Stimulated activated CD8-positive, alpha-beta memory T cell treated with anti-CD3 and anti-CD28 coated beads, Interleukin-4, amount 100 ng/mL, for 24 hours (primary cell): ENCODE measurements around the gene B2M.
A peak's percentile ranks its signal among the peaks of the same experiment; 100 is the strongest.
"Not testable (repeated sequence)": the region's sequence is repeated elsewhere in the genome, so short reads cannot be mapped to it uniquely, and the experiment has no call there.

ENCODE experiments used
- DNase-seq: peaks from one replicate; pipeline ENCODE4 v3.0.0-alpha.2; 2020; ENCODE audit warnings: low read depth

The B2M gene

DNA sequence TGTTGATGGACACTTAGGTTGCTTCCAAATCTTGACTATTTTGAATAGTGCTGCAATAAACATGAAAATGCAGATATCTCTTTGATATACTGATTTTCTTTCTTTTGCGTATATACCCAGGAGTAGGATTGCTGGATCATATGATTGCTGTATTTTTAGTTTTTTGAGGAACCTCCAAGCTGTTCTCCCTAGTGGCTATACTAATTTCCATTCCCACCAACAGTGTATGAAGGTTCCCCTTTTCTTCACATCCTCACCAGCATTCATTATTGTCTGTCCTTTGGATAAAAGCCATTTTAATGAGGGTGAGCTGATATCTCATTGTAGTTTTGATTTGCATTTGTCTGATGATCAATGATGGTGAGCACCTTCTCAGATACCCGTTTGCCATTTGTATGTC is 12.7 kb upstream of the B2M start:
- DNase-seq, result no peak

DNA sequence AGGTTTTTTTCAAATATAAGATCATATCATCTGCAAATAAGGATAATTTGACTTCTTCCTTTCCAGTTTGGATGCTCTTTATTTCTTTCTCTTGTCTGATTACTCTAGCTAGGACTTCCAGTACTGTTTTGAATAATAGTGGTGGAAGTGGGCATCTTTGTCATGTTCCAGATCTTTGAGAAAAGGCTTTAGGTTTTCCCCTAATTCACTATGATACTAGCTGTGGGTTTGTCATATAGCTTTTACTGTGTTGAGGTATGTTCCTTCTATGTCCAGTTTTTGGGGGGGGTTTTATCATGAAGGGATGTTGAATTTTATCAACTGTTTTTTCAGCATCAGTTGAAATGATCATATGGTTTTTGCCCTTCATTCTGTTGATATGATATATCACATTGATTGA is 10.6 kb upstream of the B2M start:
- not testable (repeated sequence) for DNase-seq

GRCh38 chr15:44705986-44706385 is 5.3 kb upstream of the B2M start:
- no peak for DNase-seq

GRCh38 chr15:44706401-44706800 is 4.9 kb upstream of the B2M start:
- no peak for DNase-seq

DNA sequence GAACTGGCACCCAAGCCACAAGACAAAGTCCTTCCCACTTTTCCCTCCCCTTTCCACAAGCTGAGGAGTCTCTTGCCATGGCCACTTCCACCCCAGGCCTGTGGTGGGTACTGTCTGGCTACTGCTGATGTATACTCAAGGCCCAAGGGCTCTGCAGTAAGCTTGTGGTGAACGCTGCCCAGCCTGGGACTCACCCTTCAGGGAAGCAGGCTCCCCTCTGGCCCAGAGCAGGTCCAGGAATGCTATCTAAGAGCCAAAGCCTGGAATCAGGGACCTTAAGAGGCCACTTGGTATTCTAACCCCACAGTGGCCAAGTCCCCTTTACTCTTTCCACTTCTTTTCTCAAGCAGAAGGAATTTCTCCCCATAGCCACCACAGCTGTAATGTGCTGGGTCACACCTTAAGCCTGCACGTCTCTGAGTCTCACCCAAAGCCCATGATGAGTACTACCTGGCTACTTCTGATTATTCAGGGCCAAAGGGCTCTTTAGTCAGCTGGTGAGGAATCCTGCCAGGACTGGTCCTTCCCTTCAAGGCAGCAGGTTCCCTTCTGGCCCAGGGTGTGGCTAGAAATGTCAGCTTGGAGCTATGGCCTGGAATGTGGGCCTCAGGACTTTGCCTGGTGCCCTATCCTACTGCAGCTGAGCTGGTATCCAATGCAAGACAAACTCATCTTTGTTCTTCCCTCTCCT is 4.2 kb upstream of the B2M start:
- DNase-seq, result no peak

GRCh38 chr15:44710236-44711095 is 851 bp upstream of the B2M start:
- DNase-seq, result no peak

DNA sequence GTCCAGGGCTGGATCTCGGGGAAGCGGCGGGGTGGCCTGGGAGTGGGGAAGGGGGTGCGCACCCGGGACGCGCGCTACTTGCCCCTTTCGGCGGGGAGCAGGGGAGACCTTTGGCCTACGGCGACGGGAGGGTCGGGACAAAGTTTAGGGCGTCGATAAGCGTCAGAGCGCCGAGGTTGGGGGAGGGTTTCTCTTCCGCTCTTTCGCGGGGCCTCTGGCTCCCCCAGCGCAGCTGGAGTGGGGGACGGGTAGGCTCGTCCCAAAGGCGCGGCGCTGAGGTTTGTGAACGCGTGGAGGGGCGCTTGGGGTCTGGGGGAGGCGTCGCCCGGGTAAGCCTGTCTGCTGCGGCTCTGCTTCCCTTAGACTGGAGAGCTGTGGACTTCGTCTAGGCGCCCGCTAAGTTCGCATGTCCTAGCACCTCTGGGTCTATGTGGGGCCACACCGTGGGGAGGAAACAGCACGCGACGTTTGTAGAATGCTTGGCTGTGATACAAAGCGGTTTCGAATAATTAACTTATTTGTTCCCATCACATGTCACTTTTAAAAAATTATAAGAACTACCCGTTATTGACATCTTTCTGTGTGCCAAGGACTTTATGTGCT is 527 bp downstream of the B2M start:
- peak; percentile 42 for DNase-seq

DNA sequence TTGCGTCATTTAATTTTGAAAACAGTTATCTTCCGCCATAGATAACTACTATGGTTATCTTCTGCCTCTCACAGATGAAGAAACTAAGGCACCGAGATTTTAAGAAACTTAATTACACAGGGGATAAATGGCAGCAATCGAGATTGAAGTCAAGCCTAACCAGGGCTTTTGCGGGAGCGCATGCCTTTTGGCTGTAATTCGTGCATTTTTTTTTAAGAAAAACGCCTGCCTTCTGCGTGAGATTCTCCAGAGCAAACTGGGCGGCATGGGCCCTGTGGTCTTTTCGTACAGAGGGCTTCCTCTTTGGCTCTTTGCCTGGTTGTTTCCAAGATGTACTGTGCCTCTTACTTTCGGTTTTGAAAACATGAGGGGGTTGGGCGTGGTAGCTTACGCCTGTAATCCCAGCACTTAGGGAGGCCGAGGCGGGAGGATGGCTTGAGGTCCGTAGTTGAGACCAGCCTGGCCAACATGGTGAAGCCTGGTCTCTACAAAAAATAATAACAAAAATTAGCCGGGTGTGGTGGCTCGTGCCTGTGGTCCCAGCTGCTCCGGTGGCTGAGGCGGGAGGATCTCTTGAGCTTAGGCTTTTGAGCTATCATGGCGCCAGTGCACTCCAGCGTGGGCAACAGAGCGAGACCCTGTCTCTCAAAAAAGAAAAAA is 1.2 kb downstream of the B2M start:
- peak; percentile 38 for DNase-seq

GRCh38 chr15:44713006-44713966 is 2.0 kb downstream of the B2M start:
- DNase-seq, result no peak

DNA sequence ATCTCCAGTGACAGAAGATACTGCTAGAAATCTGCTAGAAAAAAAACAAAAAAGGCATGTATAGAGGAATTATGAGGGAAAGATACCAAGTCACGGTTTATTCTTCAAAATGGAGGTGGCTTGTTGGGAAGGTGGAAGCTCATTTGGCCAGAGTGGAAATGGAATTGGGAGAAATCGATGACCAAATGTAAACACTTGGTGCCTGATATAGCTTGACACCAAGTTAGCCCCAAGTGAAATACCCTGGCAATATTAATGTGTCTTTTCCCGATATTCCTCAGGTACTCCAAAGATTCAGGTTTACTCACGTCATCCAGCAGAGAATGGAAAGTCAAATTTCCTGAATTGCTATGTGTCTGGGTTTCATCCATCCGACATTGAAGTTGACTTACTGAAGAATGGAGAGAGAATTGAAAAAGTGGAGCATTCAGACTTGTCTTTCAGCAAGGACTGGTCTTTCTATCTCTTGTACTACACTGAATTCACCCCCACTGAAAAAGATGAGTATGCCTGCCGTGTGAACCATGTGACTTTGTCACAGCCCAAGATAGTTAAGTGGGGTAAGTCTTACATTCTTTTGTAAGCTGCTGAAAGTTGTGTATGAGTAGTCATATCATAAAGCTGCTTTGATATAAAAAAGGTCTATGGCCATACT is 4.0 kb downstream of the B2M start:
- no peak for DNase-seq

DNA sequence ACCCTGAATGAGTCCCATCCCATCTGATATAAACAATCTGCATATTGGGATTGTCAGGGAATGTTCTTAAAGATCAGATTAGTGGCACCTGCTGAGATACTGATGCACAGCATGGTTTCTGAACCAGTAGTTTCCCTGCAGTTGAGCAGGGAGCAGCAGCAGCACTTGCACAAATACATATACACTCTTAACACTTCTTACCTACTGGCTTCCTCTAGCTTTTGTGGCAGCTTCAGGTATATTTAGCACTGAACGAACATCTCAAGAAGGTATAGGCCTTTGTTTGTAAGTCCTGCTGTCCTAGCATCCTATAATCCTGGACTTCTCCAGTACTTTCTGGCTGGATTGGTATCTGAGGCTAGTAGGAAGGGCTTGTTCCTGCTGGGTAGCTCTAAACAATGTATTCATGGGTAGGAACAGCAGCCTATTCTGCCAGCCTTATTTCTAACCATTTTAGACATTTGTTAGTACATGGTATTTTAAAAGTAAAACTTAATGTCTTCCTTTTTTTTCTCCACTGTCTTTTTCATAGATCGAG is 4.5 kb downstream of the B2M start:
- DNase-seq, result no peak

DNA sequence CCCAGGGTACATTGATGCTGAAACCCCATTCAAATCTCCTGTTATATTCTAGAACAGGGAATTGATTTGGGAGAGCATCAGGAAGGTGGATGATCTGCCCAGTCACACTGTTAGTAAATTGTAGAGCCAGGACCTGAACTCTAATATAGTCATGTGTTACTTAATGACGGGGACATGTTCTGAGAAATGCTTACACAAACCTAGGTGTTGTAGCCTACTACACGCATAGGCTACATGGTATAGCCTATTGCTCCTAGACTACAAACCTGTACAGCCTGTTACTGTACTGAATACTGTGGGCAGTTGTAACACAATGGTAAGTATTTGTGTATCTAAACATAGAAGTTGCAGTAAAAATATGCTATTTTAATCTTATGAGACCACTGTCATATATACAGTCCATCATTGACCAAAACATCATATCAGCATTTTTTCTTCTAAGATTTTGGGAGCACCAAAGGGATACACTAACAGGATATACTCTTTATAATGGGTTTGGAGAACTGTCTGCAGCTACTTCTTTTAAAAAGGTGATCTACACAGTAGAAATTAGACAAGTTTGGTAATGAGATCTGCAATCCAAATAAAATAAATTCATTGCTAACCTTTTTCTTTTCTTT is 5.8 kb downstream of the B2M start:
- DNase-seq, result no peak

DNA sequence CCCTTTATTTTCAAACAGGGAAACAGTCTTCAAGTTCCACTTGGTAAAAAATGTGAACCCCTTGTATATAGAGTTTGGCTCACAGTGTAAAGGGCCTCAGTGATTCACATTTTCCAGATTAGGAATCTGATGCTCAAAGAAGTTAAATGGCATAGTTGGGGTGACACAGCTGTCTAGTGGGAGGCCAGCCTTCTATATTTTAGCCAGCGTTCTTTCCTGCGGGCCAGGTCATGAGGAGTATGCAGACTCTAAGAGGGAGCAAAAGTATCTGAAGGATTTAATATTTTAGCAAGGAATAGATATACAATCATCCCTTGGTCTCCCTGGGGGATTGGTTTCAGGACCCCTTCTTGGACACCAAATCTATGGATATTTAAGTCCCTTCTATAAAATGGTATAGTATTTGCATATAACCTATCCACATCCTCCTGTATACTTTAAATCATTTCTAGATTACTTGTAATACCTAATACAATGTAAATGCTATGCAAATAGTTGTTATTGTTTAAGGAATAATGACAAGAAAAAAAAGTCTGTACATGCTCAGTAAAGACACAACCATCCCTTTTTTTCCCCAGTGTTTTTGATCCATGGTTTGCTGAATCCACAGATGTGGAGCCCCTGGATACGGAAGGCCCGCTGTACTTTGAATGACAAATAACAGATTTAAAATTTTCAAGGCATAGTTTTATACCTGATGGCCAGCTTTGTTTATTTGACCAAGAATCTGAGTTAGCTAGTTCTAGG is 7.0 kb downstream of the B2M start:
- DNase-seq, result no peak

DNA sequence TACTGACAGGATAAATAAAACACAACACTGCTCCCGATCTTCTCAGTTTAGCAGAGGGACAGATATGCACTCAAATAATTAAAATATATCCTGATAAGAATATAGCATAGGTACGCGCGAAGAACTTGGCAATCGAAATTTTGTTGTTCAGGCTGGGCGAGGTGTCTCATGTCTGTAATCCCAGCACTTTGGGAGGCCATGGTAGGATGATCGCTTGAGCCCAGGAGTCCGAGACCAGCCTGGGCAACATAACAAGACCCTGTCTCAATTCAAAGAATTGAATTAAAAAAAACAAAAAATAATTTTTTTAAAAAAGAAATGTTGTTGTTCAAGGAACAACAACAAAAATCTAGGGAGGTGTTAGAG is 7.6 kb downstream of the B2M start:
- no peak for DNase-seq

GRCh38 chr15:44719293-44719999 is 8.1 kb downstream of the B2M start:
- DNase-seq, result peak; percentile 45

DNA sequence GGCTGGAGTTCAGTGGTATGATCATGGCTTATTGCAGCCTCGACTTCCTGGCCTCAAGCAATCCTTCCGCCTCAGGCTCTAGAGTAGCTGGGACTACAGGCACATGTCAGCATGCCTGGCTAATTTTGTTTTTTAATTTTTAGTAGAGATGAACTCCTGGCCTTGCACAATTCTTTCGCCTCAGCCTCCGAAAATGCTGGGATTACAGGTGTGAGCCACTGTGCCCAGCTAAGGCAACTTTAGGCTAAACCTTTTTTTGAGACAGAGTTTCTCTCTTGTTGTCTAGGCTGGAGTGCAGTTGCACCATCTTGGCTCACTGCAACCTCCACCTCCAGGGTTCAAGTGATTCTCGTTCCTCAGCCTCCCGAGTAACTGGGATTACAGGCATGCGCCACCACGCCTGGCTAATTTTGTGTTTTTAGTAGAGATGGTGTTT is 8.7 kb downstream of the B2M start:
- DNase-seq, result not testable (repeated sequence)

DNA sequence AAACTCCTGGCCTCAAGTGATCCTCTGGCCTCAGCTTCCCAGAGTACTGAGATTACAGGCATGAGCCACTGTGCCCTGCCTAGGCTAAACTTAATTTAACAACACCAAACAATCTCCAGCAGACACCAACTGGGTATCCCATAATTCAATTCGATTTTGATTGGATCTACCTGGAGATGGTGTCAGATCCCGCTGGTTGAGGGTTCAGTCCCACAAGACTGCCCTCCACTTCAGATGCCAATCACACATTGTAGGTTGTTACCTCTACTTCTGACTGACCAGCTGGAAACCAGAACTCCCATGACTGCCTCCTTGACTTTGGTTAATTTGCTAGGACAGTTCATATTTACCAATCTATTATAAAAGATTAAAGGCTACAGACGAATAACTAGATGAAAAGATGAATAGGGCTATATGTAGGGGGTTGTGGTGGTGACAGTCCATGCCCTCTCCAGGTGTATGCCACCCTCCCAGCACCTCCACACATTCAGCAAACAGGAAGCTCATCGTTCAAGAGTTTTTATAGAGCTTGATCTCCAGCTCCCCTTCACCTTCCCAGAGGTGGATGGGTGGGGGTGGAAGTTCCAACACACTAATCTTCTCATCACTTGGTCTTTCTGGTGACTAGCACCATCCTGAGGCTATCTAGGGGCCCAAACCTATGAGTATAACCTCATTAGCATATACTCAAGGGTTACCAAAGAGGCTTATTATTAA is 9.3 kb downstream of the B2M start:
- DNase-seq, result no peak

GRCh38 chr15:44722011-44722410 is 10.7 kb downstream of the B2M start:
- no peak for DNase-seq
